Tibial artery (tissue), 4 donors: ENCODE results near the gene KRT24.
A peak's percentile ranks its signal among the peaks of the same experiment; 100 is the strongest.

ENCODE experiments used
- DNase-seq, 2 donors: peaks; one replicate each; pipeline ENCODE4 v3.0.0-alpha.2; 2019
- H3K27ac ChIP-seq, 2 donors: fragments of 200-600 bp; sonication (generic) in 1 of 2; 1 replicate in 1 of 2; 2 replicates in 1 of 2; pipeline ENCODE4 v1.5.1; 2018 to 2019; ENCODE audit warnings: mild to moderate bottlenecking in 1 of 2
- H3K27me3 ChIP-seq, 2 donors: fragments of 200-600 bp; sonication (generic) in 1 of 2; one replicate each; pipeline versions ENCODE4 v1.5.1 to v1.6.0; 2016 to 2019
- H3K36me3 ChIP-seq, 3 donors: fragments of 200-600 bp; sonication (generic) in 2 of 3; one replicate each; pipeline ENCODE4 v1.5.1; 2016 to 2019; ENCODE audit warnings: mild to moderate bottlenecking in 2 of 3
- H3K4me1 ChIP-seq, 4 donors: fragments of 200-600 bp; sonication (generic) in 2 of 4; 1 replicate in 3 of 4; 2 replicates in 1 of 4; pipeline ENCODE4 v1.5.1; 2016 to 2019
- H3K4me3 ChIP-seq, 2 donors: fragments of 200-600 bp; sonication (generic) in 1 of 2; 1 replicate in 1 of 2; 2 replicates in 1 of 2; pipeline ENCODE4 v1.5.1; 2018 to 2019; ENCODE audit warnings: mild to moderate bottlenecking in 2 of 2
- H3K9me3 ChIP-seq, 3 donors: fragments of 200-600 bp; sonication (generic) in 1 of 3; one replicate each; pipeline ENCODE4 v1.5.1; 2016 to 2019
- CTCF ChIP-seq, 2 experiments: fragments of 200-600 bp in 1 of 2; fragments of 450-650 bp in 1 of 2; IDR thresholded peaks; one replicate each; pipeline ENCODE4 v1.5.1; 2017 to 2019; ENCODE audit warnings: antibody characterized with exemption in 2 of 2, mild to moderate bottlenecking in 1 of 2, moderate library complexity in 1 of 2
- intact Hi-C: fragments of 100-400 bp; cut with DNase I; formaldehyde crosslinking; loops from one replicate; pipeline ENCODE4 v1.15.0; 2023; ENCODE audit warnings: low total_unique reads

Gene KRT24

GRCh38 chr17:40734018-40734417 is 30.5 kb upstream of the KRT24 start:
- Histone ChIP-seq H3K36me3 (no peaks in the 10 kb centered on the region), H3K9me3 (no peaks in the 10 kb centered on the region), H3K27me3 (peaks cover 0 to 13% of the 10 kb centered on the region in 2 donors), H3K27ac (no peak overlapping the region), H3K4me1 (no peaks in the 10 kb centered on the region), H3K4me3 (no peak overlapping the region)
- no peak for DNase-seq
- TF ChIP-seq CTCF (IDR thresholded peaks at IDR 0.05): no peak
- intact Hi-C loops: no loop called here

- peaks cover 0 to 12% of the 10 kb centered on the region in 2 donors for H3K27me3 ChIP-seq
- no peak for TF ChIP-seq CTCF (IDR thresholded peaks at IDR 0.05)
- no peaks in the 10 kb centered on the region for H3K36me3 ChIP-seq
- H3K9me3 ChIP-seq: no peaks in the 10 kb centered on the region
- DNase-seq: no peak
- H3K4me1 ChIP-seq: no peaks in the 10 kb centered on the region
- H3K4me3 ChIP-seq: no peak overlapping the region
- no peak overlapping the region for H3K27ac ChIP-seq
- intact Hi-C loops: no loop called here
Observed at GRCh38 chr17:40730970-40731369, 27.4 kb upstream of the KRT24 start.

- intact Hi-C loops: no loop called here
Observed at GRCh38 chr17:40727447-40728231, 24.1 kb upstream of the KRT24 start.

GRCh38 chr17:40726919-40727318 is 23.4 kb upstream of the KRT24 start:
- H3K4me3 ChIP-seq: no peak overlapping the region
- no peaks in the 10 kb centered on the region for H3K4me1 ChIP-seq
- H3K27ac ChIP-seq: no peak overlapping the region
- TF ChIP-seq CTCF (IDR thresholded peaks at IDR 0.05): peak in 1 of 2 experiments; percentile 9
- H3K9me3 ChIP-seq: no peaks in the 10 kb centered on the region
- H3K36me3 ChIP-seq: no peaks in the 10 kb centered on the region
- H3K27me3 ChIP-seq: peaks cover 0 to 12% of the 10 kb centered on the region in 2 donors
- intact Hi-C loops: no loop called here
- DNase-seq: no peak

More at GRCh38 chr17:40727447-40728231, 24.1 kb upstream of the KRT24 start:
- H3K4me1 ChIP-seq: no peaks in the 10 kb centered on the region
- TF ChIP-seq CTCF (IDR thresholded peaks at IDR 0.05): no peak
- H3K36me3 ChIP-seq: no peaks in the 10 kb centered on the region
- no peaks in the 10 kb centered on the region for H3K9me3 ChIP-seq
- no peak overlapping the region for H3K4me3 ChIP-seq
- no peak overlapping the region for H3K27ac ChIP-seq
- DNase-seq: no peak
- peaks cover 0 to 12% of the 10 kb centered on the region in 2 donors for H3K27me3 ChIP-seq

GRCh38 chr17:40724656-40725055 is 21.1 kb upstream of the KRT24 start:
- Histone ChIP-seq H3K9me3 (no peaks in the 10 kb centered on the region), H3K4me3 (no peak overlapping the region), H3K27me3 (peaks cover 0 to 8% of the 10 kb centered on the region in 2 donors), H3K27ac (no peak overlapping the region), H3K4me1 (no peaks in the 10 kb centered on the region), H3K36me3 (no peaks in the 10 kb centered on the region)
- intact Hi-C loops: no loop called here
- no peak for TF ChIP-seq CTCF (IDR thresholded peaks at IDR 0.05)
- DNase-seq: no peak
